HCT116 (cell line): ENCODE results near the gene BBS9. TPM values are rescaled to one million over a fixed set of nuclear protein-coding genes. Genes with fewer than 3 reads are reported as not detected.

ENCODE experiments used
- ATAC-seq: fragments of 200-7000 bp; cut with Tn5 transposase; 2 replicates; pipeline ENCODE4 v1.9.1; 2020; ENCODE audit warnings: mild to moderate bottlenecking, moderate library complexity
- BruUV-seq: library from RNA; stranded (reverse); fragments of 400-500 nt; replicated peaks from 2 replicates; lab custom pipeline; 2021; lab: Mats Ljungman, UMichigan
- CTCF ChIA-PET: fragments of 300-600 bp; sonication (Branson Sonifier 250); formaldehyde crosslinking; loops from one replicate; lab custom pipeline; 2021; ENCODE audit warnings: antibody characterized with exemption; lab: Charles Lee
- POLR2A ChIA-PET: fragments of 300-600, 350-600 bp; sonication (Branson Sonifier 250); formaldehyde crosslinking; loops from one replicate; lab custom pipeline; 2021; ENCODE audit warnings: antibody characterized with exemption; lab: Charles Lee
- RAD21 ChIA-PET, 2 experiments: fragments of 300-600 bp; sonication (Branson Sonifier 250); formaldehyde crosslinking; loops; one replicate each; lab custom pipeline; 2023; ENCODE audit warnings: low total read pairs in 2 of 2; ENCODE audit not compliant: uncharacterized antibody in 2 of 2, unreplicated experiment in 2 of 2, low non-redundant PET in 1 of 2; lab: Charles Lee
- DNase-seq: peaks from one replicate; pipeline ENCODE4 v3.0.0-alpha.2; 2010; ENCODE audit warnings: low read depth, low spot score
- H2AFZ ChIP-seq: fragments of 200-600 bp; shearing (Covaris generic), sonication (generic); 2 replicates; pipeline ENCODE4 v1.6.1; 2017; ENCODE audit warnings: low read depth, mixed run types, mixed read lengths, antibody characterized with exemption, low read length; ENCODE audit not compliant: poor library complexity, severe bottlenecking
- H3K27ac ChIP-seq: 2 replicates; pipeline ENCODE4 v1.5.1; 2012; ENCODE audit warnings: low read depth, low read length
- H3K27me3 ChIP-seq: fragments of 200-600 bp; sonication (generic); 2 replicates; pipeline ENCODE4 v1.6.1; 2016; ENCODE audit warnings: mixed run types, low read length, mixed read lengths; ENCODE audit not compliant: insufficient read depth
- H3K36me3 ChIP-seq, 2 experiments: fragments of 200-500 bp in 1 of 2; fragments of 200-600 bp in 1 of 2; sonication (Bioruptor generic) in 1 of 2; sonication (generic) in 1 of 2; 2 replicates each; pipeline versions ENCODE4 v1.5.1 to v1.6.1; 2014 to 2016; ENCODE audit warnings: low read length in 2 of 2, inconsistent platforms in 1 of 2, mixed read lengths in 1 of 2, mixed run types in 1 of 2; ENCODE audit not compliant: insufficient read depth in 2 of 2, control insufficient read depth in 1 of 2
- H3K4me1 ChIP-seq, 2 experiments: fragments of 200-600 bp in 1 of 2; sonication (generic) in 1 of 2; 2 replicates each; pipeline versions ENCODE4 v1.5.1 to v1.6.1; 2012 to 2017; ENCODE audit warnings: low read length in 2 of 2, inconsistent platforms in 1 of 2, mild to moderate bottlenecking in 1 of 2, mixed read lengths in 1 of 2, mixed run types in 1 of 2, moderate library complexity in 1 of 2; ENCODE audit not compliant: insufficient read depth in 2 of 2, control insufficient read depth in 1 of 2
- H3K4me2 ChIP-seq: fragments of 200-600 bp; sonication (generic); 2 replicates; pipeline ENCODE4 v1.6.1; 2017; ENCODE audit warnings: mixed run types, low read length, mixed read lengths
- H3K4me3 ChIP-seq, 2 experiments: fragments of 200-600 bp in 1 of 2; sonication (generic) in 1 of 2; replicated peaks in 1 of 2; 2 replicates each; pipeline ENCODE4 v1.5.1; 2011 to 2016; ENCODE audit warnings: low read length in 2 of 2, control low read depth in 1 of 2, low read depth in 1 of 2, mild to moderate bottlenecking in 1 of 2, mixed read lengths in 1 of 2, mixed run types in 1 of 2
- H3K79me2 ChIP-seq: fragments of 200-600 bp; sonication (generic); 2 replicates; pipeline ENCODE4 v1.6.1; 2017; ENCODE audit warnings: mild to moderate bottlenecking, mixed run types, low read length, moderate library complexity, mixed read lengths; ENCODE audit not compliant: insufficient read depth
- H3K9ac ChIP-seq: fragments of 200-600 bp; sonication (generic); 2 replicates; pipeline ENCODE4 v1.6.1; 2016; ENCODE audit warnings: low read length, mixed read lengths
- H3K9me2 ChIP-seq: fragments of 200-600 bp; sonication (generic), shearing (Covaris generic); 2 replicates; pipeline ENCODE4 v1.6.1; 2017; ENCODE audit warnings: mixed run types, mild to moderate bottlenecking, moderate library complexity; ENCODE audit not compliant: insufficient read depth
- H3K9me3 ChIP-seq, 2 experiments: fragments of 200-500 bp in 1 of 2; fragments of 200-600 bp in 1 of 2; sonication (Bioruptor generic) in 1 of 2; sonication (generic) in 1 of 2; 2 replicates each; pipeline ENCODE4 v1.6.1; 2014 to 2017; ENCODE audit warnings: low read length in 2 of 2, mixed read lengths in 2 of 2, inconsistent platforms in 1 of 2, low read depth in 1 of 2, mild to moderate bottlenecking in 1 of 2, mixed run types in 1 of 2, moderate library complexity in 1 of 2; ENCODE audit not compliant: control insufficient read depth in 1 of 2, insufficient read depth in 1 of 2
- H4K20me1 ChIP-seq: fragments of 200-600 bp; sonication (generic), shearing (Covaris generic); 2 replicates; pipeline ENCODE4 v1.6.1; 2017; ENCODE audit warnings: mixed run types, mild to moderate bottlenecking, moderate library complexity; ENCODE audit not compliant: insufficient read depth
- ATF3 ChIP-seq: IDR thresholded peaks from 2 replicates; pipeline ENCODE4 v1.6.1; 2012
- CBX3 ChIP-seq: IDR thresholded peaks from 2 replicates; pipeline ENCODE4 v1.6.1; 2012; ENCODE audit warnings: low read depth
- CEBPB ChIP-seq: IDR thresholded peaks from 2 replicates; pipeline ENCODE4 v1.6.1; 2012; ENCODE audit warnings: low read depth
- CTCF ChIP-seq, 3 experiments: fragments of 200-600 bp in 1 of 3; sonication (generic) in 1 of 3; IDR thresholded peaks in 2 of 3; conservative IDR thresholded peaks in 1 of 3; 2 replicates each; pipeline ENCODE4 v1.5.1; 2012 to 2017; ENCODE audit warnings: low read depth in 2 of 3, low read length in 2 of 3, antibody characterized with exemption in 1 of 3, borderline replicate concordance in 1 of 3, control low read depth in 1 of 3, mild to moderate bottlenecking in 1 of 3, mixed read lengths in 1 of 3, mixed run types in 1 of 3, moderate library complexity in 1 of 3; ENCODE audit not compliant: insufficient read depth in 1 of 3
- EGR1 ChIP-seq: IDR thresholded peaks from 2 replicates; pipeline ENCODE4 v1.6.1; 2012; ENCODE audit warnings: low read depth
- ELF1 ChIP-seq: IDR thresholded peaks from 2 replicates; pipeline ENCODE4 v1.6.1; 2012; ENCODE audit warnings: low read depth, borderline replicate concordance
- FOSL1 ChIP-seq: IDR thresholded peaks from 2 replicates; pipeline ENCODE4 v1.6.1; 2012; ENCODE audit warnings: low read depth
- POLR2A ChIP-seq: IDR thresholded peaks from 2 replicates; pipeline ENCODE4 v1.7.0; 2011; ENCODE audit warnings: borderline replicate concordance; ENCODE audit not compliant: insufficient read depth, insufficient read length; ENCODE audit errors: extremely low read depth
- RAD21 ChIP-seq: IDR thresholded peaks from 2 replicates; pipeline ENCODE4 v1.6.1; 2012; ENCODE audit warnings: low read depth, mild to moderate bottlenecking
- SRF ChIP-seq: IDR thresholded peaks from 2 replicates; pipeline ENCODE4 v1.6.1; 2012; ENCODE audit warnings: low read depth
- ZBTB33 ChIP-seq: IDR thresholded peaks from 2 replicates; pipeline ENCODE4 v1.6.1; 2011; ENCODE audit warnings: mild to moderate bottlenecking, low read length, moderate library complexity; ENCODE audit not compliant: insufficient replicate concordance; ENCODE audit errors: extremely low read depth
- ZNF274 ChIP-seq: fragments of 200-500 bp; sonication (Bioruptor generic); IDR thresholded peaks from 2 replicates; pipeline ENCODE4 v1.6.1; 2014; ENCODE audit warnings: mild to moderate bottlenecking, low read depth, low read length, inconsistent platforms
- intact Hi-C: fragments of 100-400 bp; cut with micrococcal nuclease; formaldehyde crosslinking; loops from 2 replicates; pipeline ENCODE4 v1.10.0; 2022
- total RNA-seq: library from RNA; stranded (reverse); gene quantifications from one replicate; pipeline ENCODE4 v1.2.1, GENCODE V29; 2021; ENCODE audit not compliant: unreplicated experiment

The BBS9 gene
- total RNA-seq, 1 experiment from 2014 or later, result 7.1 TPM

- peak; percentile 56 to 68 (median 63); a peak in 5 of 6 replicates for TF ChIP-seq CTCF (IDR thresholded peaks at IDR 0.05 in 2 of 3, conservative IDR thresholded peaks at IDR 0.05 in 1 of 3; ENCODE audit: borderline replicate concordance in 1 of 3, insufficient read depth in 1 of 3, low read depth in 2 of 3, low read length in 2 of 3)
- no peak for TF ChIP-seq FOSL1
- TF ChIP-seq ZBTB33, result no peak
These were observed 330.0 kb downstream of the BBS9 start (continued) for GRCh38 chr7:33459340-33459751.

DNA sequence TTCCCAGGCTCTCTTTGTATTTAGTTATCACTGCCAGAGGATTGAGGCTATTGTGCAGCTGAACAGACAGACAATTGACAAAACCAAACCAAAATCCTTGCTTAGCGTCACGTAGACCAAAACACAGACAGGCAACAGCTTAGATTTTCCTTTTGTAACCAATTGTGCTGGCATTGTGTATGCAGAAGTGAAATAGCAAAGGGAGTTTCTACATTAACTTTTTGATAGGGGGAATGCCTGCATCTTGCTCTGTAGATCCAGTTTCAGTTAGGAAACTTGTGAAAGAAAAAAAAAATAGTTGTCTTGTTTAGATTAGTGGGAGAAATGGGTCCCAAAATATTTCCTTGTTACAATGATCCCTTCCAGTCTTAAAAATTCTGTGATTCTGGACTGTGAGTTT, 333.8 kb downstream of the BBS9 start:
- ChIA-PET POLR2A (no interaction called here), CTCF (no interaction called here), RAD21 (no interaction called here)
- Histone ChIP-seq H3K27ac (no peak overlapping the region), H3K36me3 (no peaks in the 10 kb centered on the region), H3K9ac (no peak overlapping the region), H3K9me3 (no peaks in the 10 kb centered on the region), H3K79me2 (no peaks in the 10 kb centered on the region), H3K9me2 (no peaks in the 10 kb centered on the region), H3K27me3 (no peaks in the 10 kb centered on the region), H3K4me2 (no peak overlapping the region), H2AFZ (no peak overlapping the region), H3K4me1 (no peaks in the 10 kb centered on the region), H3K4me3 (no peak overlapping the region), H4K20me1 (no peaks in the 10 kb centered on the region)
- DNase-seq (no peak), ATAC-seq (no peak)
- no TSS peak for BruUV-seq
- intact Hi-C loops, result no loop called here
- TF ChIP-seq CEBPB, result no peak
- TF ChIP-seq ATF3, result no peak
- TF ChIP-seq SRF, result no peak
- no peak for TF ChIP-seq CTCF (IDR thresholded peaks at IDR 0.05 in 2 of 3, conservative IDR thresholded peaks at IDR 0.05 in 1 of 3; ENCODE audit: borderline replicate concordance in 1 of 3, insufficient read depth in 1 of 3, low read depth in 2 of 3, low read length in 2 of 3)
- no peak for TF ChIP-seq CBX3
- no peak for TF ChIP-seq ZNF274
- TF ChIP-seq POLR2A, result no peak
- TF ChIP-seq ELF1, result no peak
- no peak for TF ChIP-seq EGR1
- no peak for TF ChIP-seq RAD21
